NCI-H510A (cell line): ENCODE measurements around the gene ZDHHC11.
"Not testable (repeated sequence)": the region's sequence is repeated elsewhere in the genome, so short reads cannot be mapped to it uniquely, and the experiment has no call there.

Source experiments
- DNase-seq: peaks from one replicate; lab custom pipeline; 2025; lab: John Stamatoyannopoulos, UW

The ZDHHC11 gene

DNA sequence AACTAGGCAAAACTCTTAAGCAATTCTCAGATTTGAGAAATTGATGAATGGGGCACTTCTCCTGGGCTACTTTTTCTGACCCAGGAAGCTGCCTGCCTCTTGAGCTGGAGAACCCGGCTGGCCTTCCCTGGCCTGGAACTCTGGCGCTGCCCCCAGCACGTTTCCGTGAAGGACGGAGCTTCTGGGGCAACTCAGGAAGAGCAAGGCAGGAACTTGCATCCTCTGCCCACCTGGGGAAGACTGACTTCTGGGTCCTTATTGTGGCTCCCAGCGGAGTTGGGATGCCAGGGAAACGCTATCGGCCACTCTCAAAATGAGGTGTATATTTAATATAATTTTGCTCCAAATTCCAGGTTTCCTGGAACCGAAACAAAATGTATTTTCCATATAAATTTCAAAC, 39.4 kb downstream of the ZDHHC11 start:
- not testable (repeated sequence) for DNase-seq

DNA sequence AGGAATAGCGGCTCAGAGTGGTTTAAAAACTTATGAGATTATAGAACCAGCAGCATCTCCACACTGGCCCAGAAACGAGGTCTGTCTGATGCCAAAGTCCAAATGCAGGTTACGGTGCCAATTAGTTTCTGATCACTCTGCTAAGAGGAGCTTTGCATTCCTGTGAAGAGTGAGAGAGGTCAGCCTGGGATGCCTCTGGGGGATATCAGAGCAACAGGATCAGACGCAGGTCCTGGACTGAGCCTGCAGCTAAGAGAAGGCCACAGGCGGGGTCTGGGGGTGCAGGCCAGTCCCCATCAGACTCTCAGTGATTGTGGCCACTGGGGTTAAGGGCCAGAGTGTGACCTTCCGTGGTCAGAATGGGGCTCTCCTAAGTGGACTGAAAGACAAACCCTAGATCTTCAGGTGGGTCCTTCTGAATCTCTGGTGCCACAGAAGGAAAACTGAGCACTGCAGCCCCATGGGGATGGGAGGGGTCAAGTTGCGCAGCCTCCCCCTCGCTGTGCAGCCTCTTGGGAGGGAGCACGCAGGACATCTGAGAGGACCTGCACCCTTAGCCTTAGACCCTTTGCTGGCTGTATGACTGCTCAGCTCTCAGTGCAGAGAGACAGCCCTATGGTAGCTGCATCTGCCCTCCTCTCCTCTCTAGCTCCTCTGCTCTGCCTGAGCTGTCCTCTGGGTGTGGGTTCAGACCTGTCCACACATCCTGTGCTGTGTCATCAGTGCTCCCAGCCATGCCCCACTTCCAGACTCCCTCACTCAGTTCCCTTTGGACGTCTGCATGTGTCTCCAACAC, 42.9 kb downstream of the ZDHHC11 start:
- not testable (repeated sequence) for DNase-seq

DNA sequence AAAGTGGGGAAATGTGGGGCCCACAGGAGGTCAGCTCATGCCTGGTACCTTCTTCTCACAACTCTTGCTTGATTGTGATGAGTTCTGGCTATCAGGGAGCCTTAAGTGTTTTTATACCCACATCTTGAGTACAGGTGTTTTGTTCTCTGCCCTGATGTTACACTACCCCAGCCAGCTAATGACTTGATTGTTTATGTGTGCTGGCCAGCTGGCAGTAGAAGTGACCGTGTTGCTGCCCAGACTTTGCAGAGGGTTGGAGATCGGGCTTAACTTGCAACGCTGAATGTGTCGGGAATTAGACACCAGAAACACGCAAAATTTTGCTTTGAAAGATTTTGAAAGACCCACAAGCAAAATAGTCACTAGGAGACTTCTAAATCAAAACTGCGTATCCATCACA, 49.3 kb downstream of the ZDHHC11 start:
- no peak for DNase-seq

DNA sequence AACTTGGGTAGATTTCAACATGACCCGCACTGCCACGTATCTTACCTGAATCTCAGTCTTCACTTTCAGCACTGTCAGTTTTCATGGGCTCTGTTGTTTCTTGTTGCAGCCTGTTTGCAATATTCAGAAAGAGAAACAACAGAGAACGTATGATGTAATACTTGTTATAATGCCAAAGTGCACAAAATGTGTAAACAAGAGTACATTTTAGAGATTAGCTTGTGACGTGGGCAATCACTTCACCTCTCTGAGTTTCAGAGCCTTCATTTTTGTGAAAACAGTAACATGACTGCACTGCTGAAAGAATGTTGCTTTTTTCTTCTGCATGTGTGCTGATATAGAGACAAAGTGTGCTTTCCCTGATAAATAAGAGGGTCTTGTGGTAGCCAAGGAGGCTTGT, 49.7 kb downstream of the ZDHHC11 start:
- not testable (repeated sequence) for DNase-seq

DNA sequence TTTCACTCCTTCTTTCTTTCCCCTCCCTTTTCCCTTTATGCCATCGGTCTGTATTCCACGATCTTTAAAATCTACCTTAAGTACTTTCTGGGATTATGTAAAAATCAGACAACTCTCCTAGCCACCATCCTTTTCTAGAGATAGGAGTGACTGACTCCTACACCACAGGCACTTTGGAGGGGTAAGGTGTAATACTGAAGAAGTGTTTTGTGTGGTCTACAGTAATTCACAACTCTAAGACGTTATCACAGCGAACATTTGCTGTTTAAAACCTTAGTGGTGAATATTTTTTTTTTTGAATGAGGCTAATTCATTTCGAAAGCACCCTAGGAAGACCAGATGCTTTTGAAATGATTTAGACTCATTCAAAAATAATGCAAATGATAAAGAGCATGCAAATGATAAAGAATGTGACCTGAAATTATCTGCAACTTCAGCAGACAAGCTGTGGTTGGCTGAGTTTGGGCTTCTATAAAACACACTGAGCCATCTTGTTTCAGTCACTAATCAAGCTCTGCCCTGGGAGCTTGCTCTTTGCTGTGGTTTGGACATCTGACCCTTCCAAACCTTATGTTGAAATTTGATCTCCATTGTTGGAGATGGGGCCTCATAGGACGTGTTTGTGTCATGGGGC, 52.2 kb downstream of the ZDHHC11 start:
- DNase-seq: not testable (repeated sequence)

DNA sequence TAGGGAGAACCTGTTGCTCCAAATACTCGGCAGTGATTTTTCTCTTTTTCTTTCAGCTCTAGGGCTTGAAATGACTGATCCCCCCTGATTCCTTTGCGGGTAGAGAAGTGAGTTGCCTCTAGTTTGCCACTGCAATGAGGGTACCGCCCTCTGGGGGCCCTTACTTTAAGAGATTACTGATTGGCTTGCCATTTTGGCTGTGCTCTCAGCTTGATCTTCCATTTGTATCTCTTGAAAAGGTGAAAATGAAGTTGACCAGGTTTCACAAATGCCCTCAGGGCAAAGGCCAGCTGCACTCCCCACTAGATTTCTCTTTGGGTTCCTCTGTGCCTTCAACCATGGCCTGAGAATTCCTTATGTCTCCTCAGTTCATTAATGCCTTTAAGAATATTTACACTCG, 52.8 kb downstream of the ZDHHC11 start:
- not testable (repeated sequence) for DNase-seq

DNA sequence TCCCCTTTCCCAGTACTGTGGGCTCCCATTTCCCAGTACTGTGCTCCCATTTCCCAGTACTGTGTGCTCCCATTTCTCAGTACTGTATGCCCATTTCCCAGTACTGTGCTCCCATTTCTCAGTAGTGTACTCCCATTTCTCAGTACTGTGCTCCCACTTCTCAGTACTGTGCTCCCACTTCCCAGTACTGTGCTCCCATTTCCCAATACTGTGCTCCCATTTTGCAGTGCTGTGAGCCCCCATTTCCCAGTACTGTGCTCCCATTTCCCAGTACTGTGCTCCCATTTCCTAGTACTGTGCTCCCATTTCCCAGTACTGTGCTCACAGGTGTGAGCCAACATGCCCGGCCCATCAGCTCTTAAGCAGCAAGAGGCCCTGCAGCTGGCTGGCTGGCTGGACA, 54.9 kb downstream of the ZDHHC11 start:
- not testable (repeated sequence) for DNase-seq

DNA sequence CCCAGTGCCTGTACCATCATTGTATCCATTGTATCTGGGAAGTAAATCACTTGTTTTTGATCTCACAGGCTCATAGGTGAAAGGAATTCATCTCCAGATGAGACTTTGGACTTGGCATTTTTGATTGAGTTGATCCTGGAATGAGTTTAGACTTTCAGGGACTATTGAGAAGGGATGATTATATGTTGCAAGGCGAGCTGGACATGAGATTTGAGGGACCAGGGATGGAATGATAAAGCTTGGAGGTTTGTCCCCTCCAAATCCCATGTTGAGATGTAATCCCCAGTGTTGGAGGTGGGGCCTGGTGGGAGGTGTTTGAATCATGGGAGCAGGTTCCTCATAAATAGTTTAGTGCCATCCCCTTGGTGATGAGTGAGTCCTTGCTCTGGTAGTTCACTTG, 55.8 kb downstream of the ZDHHC11 start:
- not testable (repeated sequence) for DNase-seq

DNA sequence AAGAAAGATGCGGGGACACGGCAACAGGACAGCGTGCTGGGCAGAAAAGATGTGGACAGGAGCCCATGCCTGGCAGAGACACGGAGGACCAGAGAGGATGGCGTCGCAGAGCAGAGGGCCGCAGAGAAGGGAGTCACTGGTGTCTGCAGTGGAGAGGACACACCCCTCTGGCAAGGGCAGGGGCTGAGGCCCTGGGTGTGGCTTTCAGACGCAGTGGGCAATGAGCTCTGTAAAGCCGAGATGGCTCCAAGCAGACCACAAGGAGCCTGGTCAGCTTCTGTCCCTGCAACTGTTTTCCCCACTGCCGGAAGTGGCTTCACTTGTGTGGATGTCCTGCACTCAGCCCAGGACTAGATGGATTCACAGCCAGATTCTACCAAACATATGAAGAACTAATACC, 62.1 kb downstream of the ZDHHC11 start:
- DNase-seq: not testable (repeated sequence)

DNA sequence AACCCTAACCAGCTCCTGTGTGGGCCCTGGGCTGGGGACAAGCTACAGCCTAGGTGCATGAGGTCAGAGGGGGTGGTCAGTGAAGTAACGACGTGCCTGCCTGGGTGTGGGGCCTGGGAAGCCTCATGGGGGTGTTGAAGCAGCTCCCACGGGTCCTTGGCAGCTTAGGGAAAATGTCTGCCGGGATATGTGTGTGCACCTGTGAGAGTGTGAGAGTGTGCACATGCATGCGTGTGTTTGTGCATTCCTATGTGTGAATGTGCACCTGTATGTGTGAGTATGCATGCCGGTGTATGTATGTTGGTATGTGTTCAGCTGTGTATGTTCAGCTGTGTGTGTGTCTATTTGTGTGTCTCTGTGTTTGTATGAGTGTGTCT, 62.9 kb downstream of the ZDHHC11 start:
- not testable (repeated sequence) for DNase-seq

DNA sequence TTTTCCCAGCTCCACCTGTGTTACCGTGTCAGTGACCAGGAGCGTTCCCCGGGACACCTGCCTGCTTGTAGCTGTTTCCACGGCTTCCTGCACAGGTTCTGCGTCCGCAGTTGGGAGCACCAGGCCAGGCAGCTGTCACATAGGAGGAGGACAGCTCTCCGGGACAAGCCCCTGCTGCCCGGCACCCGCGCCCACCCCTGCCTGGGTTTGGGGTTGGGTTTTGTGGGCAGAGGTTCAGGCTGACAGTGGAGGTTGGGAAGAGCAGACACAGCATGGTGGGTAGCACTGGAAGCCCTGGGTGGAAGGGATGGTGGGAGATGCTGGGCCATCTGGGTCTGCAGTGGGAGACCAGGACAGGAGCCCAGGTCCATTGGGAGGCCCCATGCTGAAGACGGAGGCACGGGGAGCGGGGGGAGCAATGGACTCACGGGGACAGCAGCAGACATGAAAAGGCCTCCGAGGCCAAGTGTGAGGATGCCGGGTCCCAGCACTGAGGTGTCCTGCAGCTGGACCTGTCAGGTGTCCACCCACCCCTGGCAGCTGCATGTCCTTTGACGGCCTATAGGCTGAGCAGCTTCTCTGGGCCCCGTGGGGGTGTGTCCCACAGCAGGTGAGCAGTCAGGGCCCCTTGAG, 63.4 kb downstream of the ZDHHC11 start:
- DNase-seq: not testable (repeated sequence)

DNA sequence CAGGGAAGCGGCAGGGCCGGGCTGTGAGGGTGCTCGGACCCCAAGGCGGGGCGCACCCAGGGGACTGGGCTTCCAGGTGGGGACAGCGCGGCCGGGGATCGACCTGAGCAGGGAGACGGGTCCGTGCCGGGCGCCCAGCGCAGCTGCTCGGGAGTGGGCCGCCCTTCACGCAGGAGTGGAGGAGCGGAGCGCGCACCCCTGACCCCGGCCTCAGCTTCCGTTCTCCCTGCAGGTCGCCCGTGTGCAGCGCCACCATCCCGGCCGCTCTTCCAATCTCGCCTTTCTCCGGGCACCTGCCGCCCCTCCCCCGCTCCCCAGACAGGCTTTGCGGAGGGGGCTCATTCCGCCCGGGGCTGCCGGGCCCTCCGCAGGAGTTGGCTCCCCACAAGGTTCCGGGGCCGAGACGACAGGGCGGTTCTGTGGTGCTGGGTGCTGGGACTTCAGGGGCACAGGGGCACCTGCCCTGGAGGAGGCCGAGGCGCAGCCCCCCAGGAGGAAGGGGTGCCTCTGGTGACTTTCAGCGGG, 65.5 kb downstream of the ZDHHC11 start:
- DNase-seq: not testable (repeated sequence)

DNA sequence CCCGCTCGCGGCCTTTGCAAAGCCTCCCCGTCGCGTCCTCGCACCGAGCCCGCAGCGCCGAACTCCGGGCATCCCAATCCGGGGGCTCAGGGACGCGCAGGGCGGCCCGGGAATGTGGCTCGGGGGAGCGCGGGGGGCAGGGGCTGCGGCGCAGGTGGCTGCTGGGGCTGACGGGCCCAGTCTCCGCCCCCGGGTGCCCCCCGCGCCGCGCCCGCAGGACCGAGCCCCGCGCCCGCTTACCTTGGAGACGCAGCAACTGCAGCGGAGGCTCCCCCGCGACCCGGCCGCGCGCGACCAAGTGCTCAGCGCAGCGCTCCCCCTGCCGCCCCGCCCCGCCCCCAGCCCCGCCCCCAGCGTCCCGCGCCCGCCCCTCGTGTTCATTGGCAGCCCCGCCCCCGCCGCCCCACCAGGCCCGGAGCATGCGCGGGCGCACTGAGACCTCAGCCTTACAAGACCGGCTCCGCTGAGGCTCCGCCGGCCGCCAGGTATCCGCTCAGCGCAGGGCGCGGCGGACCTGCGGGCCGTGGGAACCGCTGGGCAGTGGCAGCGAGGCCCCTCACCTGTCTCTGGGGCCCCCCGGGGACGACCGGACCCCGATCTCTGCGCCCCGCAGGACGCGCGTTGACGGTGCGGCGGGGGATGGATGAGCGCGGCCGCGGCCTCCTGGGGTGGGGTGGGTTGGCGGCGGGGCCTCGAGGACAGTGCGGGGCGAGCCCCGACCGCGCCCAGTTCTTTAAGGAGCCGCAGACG, 66.2 kb downstream of the ZDHHC11 start, which contains the start of gene ZDHHC11B:
Gene ZDHHC11B (minus strand): TSS at position 302 of the 750 bp plus-strand sequence. CDS start 17,810 bp downstream, outside the sequence.
- peak; percentile 99 for DNase-seq

DNA sequence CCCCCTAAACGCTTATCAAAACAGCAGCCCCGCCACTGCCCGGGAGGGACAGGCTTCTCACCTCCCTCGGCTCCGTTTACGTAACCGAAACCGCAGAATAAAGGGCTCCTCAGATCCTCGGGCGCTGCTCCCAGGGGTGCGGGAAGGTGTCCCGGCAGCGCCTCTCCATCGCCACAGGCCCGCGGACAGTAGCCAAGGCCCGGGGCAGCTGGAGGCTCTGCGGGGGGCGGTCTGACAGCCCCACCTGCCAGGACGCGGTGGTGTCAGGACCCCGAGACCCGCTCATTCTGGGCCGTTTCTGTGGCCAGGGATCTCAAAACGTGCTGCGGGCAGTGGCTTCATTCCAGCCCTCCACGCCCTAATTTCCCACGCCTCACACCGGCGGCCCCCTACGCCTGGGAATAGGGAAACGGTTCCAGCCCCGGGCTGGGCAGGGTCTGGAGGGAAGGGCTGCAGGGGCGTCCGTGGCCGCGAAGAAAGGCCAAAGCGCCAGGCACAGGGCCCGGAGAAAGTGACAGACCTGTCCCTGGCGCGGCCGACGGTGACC, 66.8 kb downstream of the ZDHHC11 start:
- DNase-seq: peak; percentile 26

DNA sequence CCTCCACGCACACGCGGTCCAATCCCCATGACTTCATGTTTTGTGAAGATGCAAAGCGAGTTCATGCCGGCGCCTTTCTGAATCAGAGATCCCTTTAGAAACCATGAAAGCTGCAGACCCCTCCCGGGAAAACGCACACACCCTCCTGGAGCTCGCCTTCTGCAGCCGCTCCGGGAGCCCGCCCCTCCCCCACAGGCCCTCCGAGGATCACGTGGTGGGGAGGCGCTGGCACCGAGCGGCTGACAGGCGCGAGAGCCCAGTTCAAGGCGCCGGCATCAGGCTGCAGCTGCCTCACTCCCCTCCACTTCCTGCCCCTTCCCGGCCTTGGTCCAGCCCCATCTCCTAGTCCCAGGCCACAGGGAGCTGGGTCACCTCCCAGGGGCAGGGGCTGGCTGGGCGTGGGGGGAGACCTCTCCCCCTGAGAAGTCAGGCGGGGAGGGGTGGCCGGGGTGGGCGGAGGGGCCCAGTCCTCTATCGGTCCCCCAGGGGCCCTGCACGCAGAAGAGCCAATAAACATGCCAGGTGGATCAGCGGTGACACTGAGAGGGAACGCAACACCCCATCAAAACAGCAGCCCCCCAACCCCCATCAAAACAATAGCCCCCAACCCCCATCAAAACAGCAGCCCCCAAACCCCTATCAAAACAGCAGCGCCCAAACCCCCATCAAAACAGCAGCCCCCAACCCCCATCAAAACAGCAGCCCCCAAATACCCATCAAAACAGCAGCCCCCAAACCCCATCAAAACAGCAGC, 67.6 kb downstream of the ZDHHC11 start:
- not testable (repeated sequence) for DNase-seq

DNA sequence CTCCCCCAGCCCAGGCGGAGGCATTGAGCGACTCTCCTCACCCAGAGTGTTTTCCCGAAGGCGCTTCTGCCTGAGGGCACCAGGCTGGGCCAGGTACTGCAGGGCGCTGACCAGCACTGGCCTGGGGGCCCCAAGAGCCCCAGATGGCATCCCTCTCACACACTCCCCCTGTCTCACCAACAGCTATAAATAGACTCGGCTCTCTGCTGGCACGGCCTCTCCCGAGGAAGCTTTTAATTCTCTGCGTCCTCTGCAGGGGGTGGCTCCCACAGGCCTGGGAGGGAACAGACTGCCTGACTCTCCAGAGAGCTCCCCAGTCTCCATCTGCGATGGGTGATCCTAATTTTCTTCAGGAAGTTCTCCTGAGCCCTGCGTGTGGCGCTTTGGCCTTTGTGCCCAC, 68.4 kb downstream of the ZDHHC11 start:
- not testable (repeated sequence) for DNase-seq

DNA sequence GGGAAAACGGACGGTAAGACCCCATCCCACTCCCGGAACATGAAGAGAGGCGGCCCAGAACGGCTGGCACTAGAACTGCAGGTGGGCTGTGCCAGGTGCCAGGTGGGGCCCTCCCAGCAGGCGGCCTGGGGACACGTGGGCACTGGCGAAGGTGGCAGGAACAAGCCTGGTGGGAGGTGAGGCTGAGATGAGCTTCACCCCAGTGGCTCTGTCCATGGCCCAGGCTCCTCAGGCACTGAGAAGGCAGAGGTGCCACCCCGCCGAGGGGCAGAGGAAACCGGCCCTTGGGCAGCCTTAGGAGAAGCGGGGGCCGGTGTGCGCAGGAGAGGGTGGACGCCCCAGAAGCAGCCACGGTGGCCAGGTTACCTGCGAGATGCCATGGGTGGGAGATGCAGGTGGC, 70.2 kb downstream of the ZDHHC11 start:
- not testable (repeated sequence) for DNase-seq

DNA sequence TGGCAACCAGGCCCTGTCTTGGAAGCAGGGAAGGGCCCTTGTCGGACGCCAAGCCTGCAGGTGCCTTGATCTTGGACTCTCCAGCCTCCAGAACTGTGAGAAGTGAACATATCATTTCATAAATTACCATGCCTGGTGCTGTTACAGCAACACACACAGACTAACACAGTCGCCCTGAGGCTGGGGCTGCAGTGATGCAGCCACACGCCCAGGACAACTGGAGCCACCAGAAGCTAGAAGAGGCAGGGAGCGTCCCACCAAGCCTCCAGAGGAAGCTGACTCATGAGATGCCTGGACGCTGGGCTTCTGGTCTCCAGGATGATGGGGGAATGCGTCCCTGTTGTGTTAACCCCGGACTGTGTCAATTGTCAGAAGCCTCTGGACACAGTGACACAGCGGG, 71.8 kb downstream of the ZDHHC11 start:
- DNase-seq: not testable (repeated sequence)

DNA sequence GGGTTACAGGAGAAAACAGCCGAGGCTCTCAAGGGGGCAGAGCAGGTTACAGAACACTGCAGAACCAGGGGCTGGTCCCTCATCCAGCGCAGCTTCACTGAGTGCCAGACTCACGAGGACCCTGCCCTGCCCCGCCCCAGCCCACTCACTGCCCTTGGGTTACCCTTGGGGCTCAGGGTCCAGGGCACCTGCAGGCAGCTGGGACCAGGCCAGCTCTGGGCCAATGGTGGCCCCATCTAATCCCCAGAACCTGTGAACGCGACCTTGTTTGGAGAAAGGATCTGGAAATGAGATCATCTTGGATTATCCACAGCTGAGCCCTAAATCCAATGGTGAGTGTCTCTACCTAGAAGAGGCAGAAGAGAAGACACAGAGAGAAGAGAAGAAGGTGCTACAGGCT, 72.4 kb downstream of the ZDHHC11 start:
- DNase-seq: not testable (repeated sequence)

DNA sequence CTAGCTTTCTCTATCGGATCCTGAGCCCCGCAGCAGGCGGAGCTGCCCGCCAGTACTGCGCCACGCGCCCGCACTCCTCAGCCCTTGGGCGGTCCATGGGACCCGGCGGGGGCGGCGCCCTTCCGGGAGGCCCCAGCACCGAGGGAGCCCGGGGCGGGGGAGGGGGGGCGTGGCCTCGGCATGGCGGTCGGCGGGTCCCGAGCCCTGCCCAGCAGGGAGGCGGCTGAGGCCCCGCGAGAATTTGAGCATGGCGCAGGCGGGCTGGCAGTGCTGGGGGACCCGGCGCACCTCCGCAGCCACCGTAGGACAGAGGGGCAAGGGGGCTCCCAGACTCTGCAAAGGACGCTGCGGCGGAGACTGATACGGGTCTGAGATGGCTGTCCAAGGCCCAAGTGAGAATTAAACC, 73.0 kb downstream of the ZDHHC11 start:
- no peak for DNase-seq
